SK-N-SH treated with all-trans-retinoic acid at 6 μM for 48 hours (cell line): Measurements from ENCODE around the gene ZNF264.

Source experiments
- ATAC-seq: fragments of 200-7000 bp; cut with Tn5 transposase; 3 replicates; pipeline ENCODE4 v1.9.1; 2020; ENCODE audit warnings: mild to moderate bottlenecking, moderate library complexity
- ARNTL ChIP-seq: fragments of 450-650 bp; formaldehyde crosslinking; IDR thresholded peaks from 2 replicates; pipeline ENCODE4 v1.5.0; 2020; ENCODE audit warnings: low read depth, mild to moderate bottlenecking, moderate library complexity, borderline replicate concordance
- BACH2 ChIP-seq: fragments of 250-450 bp; sonication (Bioruptor Pico); IDR thresholded peaks from 2 replicates; pipeline ENCODE4 v1.9.0; 2021; ENCODE audit warnings: mild to moderate bottlenecking, borderline replicate concordance
- CREB5 ChIP-seq: fragments of 250-450 bp; sonication (Bioruptor Pico); IDR thresholded peaks from 2 replicates; pipeline ENCODE4 v1.5.1; 2020; ENCODE audit warnings: low read depth, mild to moderate bottlenecking, moderate library complexity
- CSDC2 ChIP-seq: fragments of 250-450 bp; sonication (Bioruptor Pico); IDR thresholded peaks from 2 replicates; pipeline ENCODE4 v1.5.0; 2020; ENCODE audit warnings: mild to moderate bottlenecking, moderate library complexity
- ESRRG ChIP-seq: fragments of 250-450 bp; sonication (Bioruptor Pico); IDR thresholded peaks from 2 replicates; pipeline ENCODE4 v1.6.1; 2021; ENCODE audit warnings: mild to moderate bottlenecking
- GLIS3 ChIP-seq: fragments of 250-450 bp; sonication (Bioruptor Pico); IDR thresholded peaks from 2 replicates; pipeline ENCODE4 v1.5.0; 2020; ENCODE audit warnings: mild to moderate bottlenecking, moderate library complexity
- ISL1 ChIP-seq: fragments of 250-450 bp; sonication (Bioruptor Pico); IDR thresholded peaks from 2 replicates; pipeline ENCODE4 v2.1.2; 2022; ENCODE audit warnings: mild to moderate bottlenecking, moderate library complexity
- OSR1 ChIP-seq: fragments of 250-450 bp; sonication (Bioruptor Pico); IDR thresholded peaks from 2 replicates; pipeline ENCODE4 v1.8.0; 2022; ENCODE audit warnings: moderate library complexity, mild to moderate bottlenecking, inconsistent platforms
- PATZ1 ChIP-seq: fragments of 250-450 bp; sonication (Bioruptor Pico); IDR thresholded peaks from 2 replicates; pipeline ENCODE4 v1.8.0; 2020; ENCODE audit warnings: mild to moderate bottlenecking, moderate library complexity, borderline replicate concordance
- POU6F1 ChIP-seq: fragments of 250-450 bp; sonication (Bioruptor Pico); IDR thresholded peaks from 2 replicates; pipeline ENCODE4 v1.8.0; 2021; ENCODE audit warnings: low read depth, mild to moderate bottlenecking, moderate library complexity, borderline replicate concordance
- PPARA ChIP-seq: fragments of 250-450 bp; sonication (Bioruptor Pico); IDR thresholded peaks from 2 replicates; pipeline ENCODE4 v1.5.0; 2020; ENCODE audit warnings: mild to moderate bottlenecking, borderline replicate concordance
- SNAI2 ChIP-seq: fragments of 250-450 bp; sonication (Bioruptor Pico); IDR thresholded peaks from 2 replicates; pipeline ENCODE4 v1.5.0; 2020; ENCODE audit warnings: mild to moderate bottlenecking, moderate library complexity
- TCF4 ChIP-seq: fragments of 250-450 bp; sonication (Bioruptor Pico); IDR thresholded peaks from 2 replicates; pipeline ENCODE4 v1.8.0; 2021; ENCODE audit warnings: mild to moderate bottlenecking, moderate library complexity, borderline replicate concordance
- TOX ChIP-seq: fragments of 250-450 bp; sonication (Bioruptor Pico); IDR thresholded peaks from 2 replicates; pipeline ENCODE4 v1.8.0; 2021; ENCODE audit warnings: mild to moderate bottlenecking, moderate library complexity, borderline replicate concordance
- TSHZ2 ChIP-seq: fragments of 250-450 bp; sonication (Bioruptor Pico); IDR thresholded peaks from 2 replicates; pipeline ENCODE4 v1.5.0; 2020; ENCODE audit warnings: mild to moderate bottlenecking, moderate library complexity
- ZC3H10 ChIP-seq: fragments of 250-450 bp; sonication (Bioruptor Pico); IDR thresholded peaks from 2 replicates; pipeline ENCODE4 v1.5.1; 2021; ENCODE audit warnings: mild to moderate bottlenecking, moderate library complexity
- ZFP3 ChIP-seq: fragments of 250-450 bp; sonication (Bioruptor Pico); IDR thresholded peaks from 2 replicates; pipeline ENCODE4 v1.5.0; 2020; ENCODE audit warnings: mild to moderate bottlenecking, moderate library complexity
- ZFP30 ChIP-seq: fragments of 450-650 bp; formaldehyde crosslinking; IDR thresholded peaks from 2 replicates; pipeline ENCODE4 v1.5.0; 2022; ENCODE audit warnings: mild to moderate bottlenecking, moderate library complexity
- ZNF565 ChIP-seq: fragments of 450-650 bp; formaldehyde crosslinking; conservative IDR thresholded peaks from 2 replicates; pipeline ENCODE4 v1.5.0; 2020; ENCODE audit warnings: low read depth, mild to moderate bottlenecking, moderate library complexity
- ZNF70 ChIP-seq: fragments of 450-650 bp; formaldehyde crosslinking; IDR thresholded peaks from 2 replicates; pipeline ENCODE4 v1.5.0; 2020; ENCODE audit warnings: mild to moderate bottlenecking, moderate library complexity
- ZNF8 ChIP-seq: fragments of 450-650 bp; formaldehyde crosslinking; IDR thresholded peaks from 2 replicates; pipeline ENCODE4 v1.5.0; 2020; ENCODE audit warnings: mild to moderate bottlenecking, moderate library complexity

The ZNF264 gene

GRCh38 chr19:57241176-57241575, 49.9 kb downstream of the ZNF264 start:
- TF ChIP-seq ZNF8 (no peak), SNAI2 (CRISPR knock-in tag) (no peak), ZFP30 (CRISPR knock-in tag) (no peak), CSDC2 (CRISPR knock-in tag) (no peak), ZNF70 (CRISPR knock-in tag) (no peak), GLIS3 (CRISPR knock-in tag) (no peak), TCF4 (no peak), PATZ1 (no peak), ESRRG (CRISPR knock-in tag) (no peak), TOX (no peak), ZFP3 (CRISPR knock-in tag) (no peak), ARNTL (CRISPR knock-in tag) (no peak), TSHZ2 (no peak), ISL1 (no peak), POU6F1 (CRISPR knock-in tag) (no peak)
- peak; percentile 37 for ATAC-seq

- TF ChIP-seq ZNF70 (CRISPR knock-in tag) = no peak
- no peak for TF ChIP-seq PPARA (CRISPR knock-in tag)
- no peak for TF ChIP-seq BACH2 (CRISPR knock-in tag)
- no peak for TF ChIP-seq TCF4
- ATAC-seq = no peak
Observed at GRCh38 chr19:57242821-57243220, 51.5 kb downstream of the ZNF264 start.

- no peak for TF ChIP-seq ZNF8
- no peak for TF ChIP-seq GLIS3 (CRISPR knock-in tag)
- TF ChIP-seq BACH2 (CRISPR knock-in tag) = no peak
- ATAC-seq = no peak
Observed at GRCh38 chr19:57244513-57244912, 53.2 kb downstream of the ZNF264 start.

GRCh38 chr19:57245066-57245465, 53.8 kb downstream of the ZNF264 start:
- ATAC-seq = no peak
- TF ChIP-seq ZC3H10 (CRISPR knock-in tag) (no peak), ZFP3 (CRISPR knock-in tag) (no peak), ZNF565 (no peak), TSHZ2 (no peak), ZNF8 (no peak), TCF4 (no peak), POU6F1 (CRISPR knock-in tag) (no peak), GLIS3 (CRISPR knock-in tag) (no peak), SNAI2 (CRISPR knock-in tag) (no peak), TOX (no peak), PATZ1 (no peak), ZFP30 (CRISPR knock-in tag) (no peak), CREB5 (CRISPR knock-in tag) (no peak), CSDC2 (CRISPR knock-in tag) (no peak), OSR1 (CRISPR knock-in tag) (no peak), ARNTL (CRISPR knock-in tag) (no peak), ZNF70 (CRISPR knock-in tag) (no peak)
